ENCODE results near the gene ANKZF1. TPM values are rescaled to one million over a fixed set of nuclear protein-coding genes. Genes with fewer than 3 reads are reported as not detected.

ANKZF1 gene
- total and polyA plus RNA-seq, 2 of the 8 experiments (the other 6 are each of a cell fraction or from before 2014, with no cell fraction given) = 32.5 to 50.1 TPM

GRCh38 chr2:219253753-219254589 lies 24.4 kb downstream of the ANKZF1 start, which contains the start of gene TUBA4A (continued):
- TF ChIP-seq CREB1 (IDR thresholded peaks at IDR 0.05) = no peak
- no peak for TF ChIP-seq JUN (IDR thresholded peaks at IDR 0.05; ENCODE audit: low read depth, low read length)
- TF ChIP-seq PHF8 (conservative IDR thresholded peaks at IDR 0.05; ENCODE audit: low read depth, low read length) = 0 out of 2 replicates have a peak, but pooled peaks have one; percentile 30
- TF ChIP-seq RAD21 (IDR thresholded peaks at IDR 0.05 in 1 of 2, conservative IDR thresholded peaks at IDR 0.05 in 1 of 2; ENCODE audit: low read depth in 2 of 2, low read length in 2 of 2) = no peak
- TF ChIP-seq SRF (IDR thresholded peaks at IDR 0.05; ENCODE audit: low read depth, low read length) = no peak
- peak in 1 of 2 experiments; percentile 66; a peak in 2 of 3 replicates for TF ChIP-seq POLR2A (IDR thresholded peaks at IDR 0.05; ENCODE audit: control extremely low read depth in 1 of 2, low read depth in 2 of 2, low read length in 2 of 2)
- TF ChIP-seq POLR2AphosphoS5 (IDR thresholded peaks at IDR 0.05; ENCODE audit: low read depth, low read length) = peak; percentile 62
- TF ChIP-seq BRCA1 (IDR thresholded peaks at IDR 0.05; ENCODE audit: low read depth, low read length) = no peak
- TF ChIP-seq NRF1 (IDR thresholded peaks at IDR 0.05; ENCODE audit: low read depth, low read length) = 0 out of 2 replicates have a peak, but pooled peaks have one; percentile 5
- TF ChIP-seq SP2 (IDR thresholded peaks at IDR 0.05; ENCODE audit: low read length) = no peak
- TF ChIP-seq KDM4A (IDR thresholded peaks at IDR 0.05; ENCODE audit: low read depth, low read length, severe bottlenecking) = peak; percentile 55
- TF ChIP-seq SP4 (IDR thresholded peaks at IDR 0.05; ENCODE audit: low read length) = peak; percentile 79
- TF ChIP-seq CTBP2 (IDR thresholded peaks at IDR 0.05; ENCODE audit: borderline replicate concordance, insufficient read depth, insufficient read length, low read length) = peak; percentile 35
- peak; percentile 70 for TF ChIP-seq EZH2 (IDR thresholded peaks at IDR 0.05; ENCODE audit: low read depth, low read length, severe bottlenecking)
- TF ChIP-seq BCL11A (IDR thresholded peaks at IDR 0.05; ENCODE audit: low read depth in 2 of 2, low read length in 2 of 2) = no peak
- peak; percentile 24; the same call in 1 of the 2 replicates for TF ChIP-seq BACH1 (IDR thresholded peaks at IDR 0.05; ENCODE audit: low read length)
- no peak for TF ChIP-seq GABPA (IDR thresholded peaks at IDR 0.05; ENCODE audit: borderline replicate concordance, insufficient read depth, low read length)
- TF ChIP-seq MAX (IDR thresholded peaks at IDR 0.05) = peak; percentile 31
